MM.1S (cell line): ENCODE data around the gene ETV7.

Experiments
- EZH2 ChIP-seq: fragments of 300-600 bp; sonication (generic); optimal IDR thresholded peaks from 2 replicates; pipeline ENCODE3; 2017; ENCODE audit warnings: low read depth, mild to moderate bottlenecking, antibody characterized with exemption, low read length, mixed read lengths
- EZH2phosphoT487 ChIP-seq: fragments of 300-600 bp; sonication (generic); IDR thresholded peaks from 2 replicates; pipeline ENCODE4 v1.6.1; 2018; ENCODE audit warnings: antibody characterized with exemption, low read length
- TF ChIP-seq, protein P1 (sequence below): fragments of 300-600 bp; sonication (generic); IDR thresholded peaks from 2 replicates; pipeline ENCODE4 v1.5.1; 2016; ENCODE audit warnings: antibody characterized with exemption, low read length, mixed read lengths

DNA sequence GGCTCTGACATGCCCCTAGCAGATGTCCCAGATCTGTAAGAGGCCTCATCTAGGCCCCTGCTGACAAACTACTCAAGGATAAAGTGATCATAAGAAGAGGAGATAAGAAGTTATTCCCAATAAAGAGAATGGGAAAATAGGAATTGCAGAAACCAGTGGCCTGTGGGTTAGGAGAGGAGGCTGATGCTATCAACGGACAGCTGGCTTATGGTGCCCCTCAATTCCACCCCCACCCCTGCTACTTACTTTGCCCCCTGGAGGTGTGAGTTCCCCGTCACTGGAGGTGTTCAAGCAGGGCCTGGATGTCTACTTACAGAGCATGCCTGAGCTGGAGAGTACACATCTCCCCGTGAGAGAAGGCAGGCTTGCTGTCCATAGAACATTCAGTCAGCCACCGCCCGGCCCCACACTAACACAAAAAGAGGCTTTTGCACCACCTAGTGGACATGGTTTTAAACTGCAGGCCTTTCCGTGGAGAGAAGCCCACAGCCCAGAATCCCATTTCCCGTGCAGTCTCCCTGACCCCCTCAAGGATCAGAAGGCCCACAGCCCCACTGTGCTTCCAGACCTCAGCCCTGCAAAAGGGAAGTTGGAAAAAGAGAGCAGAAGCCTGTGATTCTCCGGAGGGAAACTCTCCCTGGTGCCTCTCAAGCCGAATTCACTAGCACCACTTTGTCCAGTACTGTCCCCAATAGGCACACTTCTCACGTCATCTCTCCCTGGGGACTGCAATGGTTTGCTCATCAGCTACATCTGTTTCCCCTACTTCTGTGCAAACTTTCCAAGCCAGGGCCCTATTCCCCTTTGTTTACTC lies 27.0 kb downstream of the ETV7 start:
- TF ChIP-seq EZH2phosphoT487 (no peak), EZH2 (no peak)
- TF ChIP-seq, protein P1, sequence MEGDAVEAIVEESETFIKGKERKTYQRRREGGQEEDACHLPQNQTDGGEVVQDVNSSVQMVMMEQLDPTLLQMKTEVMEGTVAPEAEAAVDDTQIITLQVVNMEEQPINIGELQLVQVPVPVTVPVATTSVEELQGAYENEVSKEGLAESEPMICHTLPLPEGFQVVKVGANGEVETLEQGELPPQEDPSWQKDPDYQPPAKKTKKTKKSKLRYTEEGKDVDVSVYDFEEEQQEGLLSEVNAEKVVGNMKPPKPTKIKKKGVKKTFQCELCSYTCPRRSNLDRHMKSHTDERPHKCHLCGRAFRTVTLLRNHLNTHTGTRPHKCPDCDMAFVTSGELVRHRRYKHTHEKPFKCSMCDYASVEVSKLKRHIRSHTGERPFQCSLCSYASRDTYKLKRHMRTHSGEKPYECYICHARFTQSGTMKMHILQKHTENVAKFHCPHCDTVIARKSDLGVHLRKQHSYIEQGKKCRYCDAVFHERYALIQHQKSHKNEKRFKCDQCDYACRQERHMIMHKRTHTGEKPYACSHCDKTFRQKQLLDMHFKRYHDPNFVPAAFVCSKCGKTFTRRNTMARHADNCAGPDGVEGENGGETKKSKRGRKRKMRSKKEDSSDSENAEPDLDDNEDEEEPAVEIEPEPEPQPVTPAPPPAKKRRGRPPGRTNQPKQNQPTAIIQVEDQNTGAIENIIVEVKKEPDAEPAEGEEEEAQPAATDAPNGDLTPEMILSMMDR: peak; percentile 80
